PC-9 (cell line): Measurements from ENCODE around the gene MOK. TPM values are rescaled to one million over a fixed set of nuclear protein-coding genes. Genes with fewer than 3 reads are reported as not detected.
A peak's percentile ranks its signal among the peaks of the same experiment; 100 is the strongest.

Experiments used
- BruUV-seq: library from RNA; stranded (reverse); fragments of 400-500 nt; replicated peaks from 2 replicates; lab custom pipeline; 2021; lab: Mats Ljungman, UMichigan
- CTCF ChIA-PET: fragments of 300-600 bp; sonication (Branson Sonifier 250); formaldehyde crosslinking; loops from one replicate; lab custom pipeline; 2022; ENCODE audit warnings: antibody characterized with exemption; lab: Charles Lee
- POLR2A ChIA-PET: fragments of 300-600 bp; sonication (Branson Sonifier 250); formaldehyde crosslinking; loops from one replicate; lab custom pipeline; 2022; ENCODE audit warnings: antibody characterized with exemption; ENCODE audit not compliant: unreplicated experiment; lab: Charles Lee
- DNase-seq, 2 experiments: peaks; one replicate each; pipeline versions ENCODE4 v3.0.0 to v3.0.0-alpha.2; 2015 to 2022; ENCODE audit warnings: mixed read lengths in 1 of 2
- H2AFZ ChIP-seq: fragments of 200-600 bp; sonication (generic); 2 replicates; pipeline ENCODE4 v1.8.1; 2017; ENCODE audit warnings: antibody characterized with exemption
- H3F3A ChIP-seq: fragments of 200-600 bp; sonication (generic); 2 replicates; pipeline ENCODE4 v1.8.1; 2017; ENCODE audit warnings: antibody characterized with exemption, mild to moderate bottlenecking, low read depth; ENCODE audit not compliant: insufficient read depth
- H3K27ac ChIP-seq: fragments of 200-600 bp; sonication (generic); 2 replicates; pipeline ENCODE4 v1.6.1; 2016; ENCODE audit warnings: mixed run types
- H3K27me3 ChIP-seq: fragments of 200-600 bp; sonication (generic); 2 replicates; pipeline ENCODE4 v1.6.1; 2016; ENCODE audit warnings: low read depth, mixed run types; ENCODE audit not compliant: insufficient read depth
- H3K36me3 ChIP-seq: fragments of 200-600 bp; sonication (generic); 2 replicates; pipeline ENCODE4 v1.6.1; 2016; ENCODE audit warnings: low read depth, mixed run types
- H3K4me1 ChIP-seq: fragments of 200-600 bp; sonication (generic); replicated peaks from 2 replicates; pipeline ENCODE4 v1.6.1; 2016; ENCODE audit warnings: mixed run types; ENCODE audit not compliant: insufficient read depth
- H3K4me2 ChIP-seq: fragments of 200-600 bp; sonication (generic); 2 replicates; pipeline ENCODE4 v1.6.1; 2017; ENCODE audit warnings: mixed run types
- H3K4me3 ChIP-seq: fragments of 200-600 bp; sonication (generic); 2 replicates; pipeline ENCODE4 v1.6.1; 2016; ENCODE audit warnings: mixed run types
- H3K79me2 ChIP-seq: fragments of 200-600 bp; sonication (generic); 2 replicates; pipeline ENCODE4 v1.6.1; 2017; ENCODE audit warnings: low read depth, mixed run types
- H3K9me2 ChIP-seq: fragments of 200-600 bp; sonication (generic); 2 replicates; pipeline ENCODE4 v1.8.1; 2017; ENCODE audit warnings: mild to moderate bottlenecking; ENCODE audit not compliant: insufficient read depth
- H3K9me3 ChIP-seq: fragments of 200-600 bp; sonication (generic); 2 replicates; pipeline ENCODE4 v1.8.1; 2016; ENCODE audit warnings: low read depth; ENCODE audit not compliant: insufficient read depth
- H4K20me1 ChIP-seq: fragments of 200-600 bp; sonication (generic); 2 replicates; pipeline ENCODE4 v1.8.1; 2017; ENCODE audit not compliant: insufficient read depth
- CTCF ChIP-seq: fragments of 200-600 bp; sonication (generic); conservative IDR thresholded peaks from 2 replicates; pipeline ENCODE4 v1.6.1; 2017; ENCODE audit warnings: mixed run types, antibody characterized with exemption, mild to moderate bottlenecking, moderate library complexity
- EZH2 ChIP-seq: fragments of 200-600 bp; sonication (generic); IDR thresholded peaks from 2 replicates; pipeline ENCODE4 v1.8.0; 2017; ENCODE audit warnings: antibody characterized with exemption, low read depth
- intact Hi-C: fragments of 100-400 bp; cut with micrococcal nuclease; formaldehyde crosslinking; loops from one replicate; pipeline ENCODE4 v1.10.0; 2022; ENCODE audit not compliant: unreplicated experiment
- total RNA-seq: library from RNA; stranded (reverse); gene quantifications from 2 replicates; pipeline ENCODE4 v1.2.3, GENCODE V29; 2021

Gene MOK
- total RNA-seq, 1 experiment from 2014 or later, result 74.3 TPM

GRCh38 chr14:102215071-102215470, 89.9 kb downstream of the MOK start:
- Histone ChIP-seq H3K4me3 (no peak overlapping the region), H3K9me2 (no peaks in the 10 kb centered on the region), H3F3A (peaks cover 5% of the 10 kb centered on the region; the same call in 1 of the 2 replicates), H3K9me3 (no peaks in the 10 kb centered on the region), H2AFZ (no peak overlapping the region), H3K27ac (no peak overlapping the region), H3K4me2 (no peak overlapping the region), H3K4me1 (peaks cover 4% of the 10 kb centered on the region), H3K27me3 (no peaks in the 10 kb centered on the region), H3K36me3 (peaks cover 5% of the 10 kb centered on the region), H4K20me1 (peaks cover 10% of the 10 kb centered on the region; the same call in 1 of the 2 replicates), H3K79me2 (peaks cover 20% of the 10 kb centered on the region)
- ChIA-PET POLR2A (interaction anchor here (0.5 kb wide), 1 partner anchor 9 kb away, joined by 4 read pairs; no protein-coding TSS in a partner anchor), CTCF (interaction anchor here (0.6 kb wide), 1 partner anchor 118 kb away, joined by 4 read pairs; no protein-coding TSS in a partner anchor)
- no peak for DNase-seq
- TF ChIP-seq CTCF (no peak), EZH2 (no peak)
- intact Hi-C loops, result no loop called here
- BruUV-seq, result no TSS peak

GRCh38 chr14:102213984-102214658, 90.8 kb downstream of the MOK start:
- Histone ChIP-seq H3K27ac (no peak overlapping the region), H3K27me3 (no peaks in the 10 kb centered on the region), H3K4me3 (no peak overlapping the region), H3K9me2 (no peaks in the 10 kb centered on the region), H3K9me3 (no peaks in the 10 kb centered on the region), H3K79me2 (peaks cover 16% of the 10 kb centered on the region; the same call in 1 of the 2 replicates), H2AFZ (no peak overlapping the region), H4K20me1 (peaks cover 10% of the 10 kb centered on the region; the same call in 1 of the 2 replicates), H3K4me1 (no peaks in the 10 kb centered on the region), H3F3A (peaks cover 5% of the 10 kb centered on the region; the same call in 1 of the 2 replicates), H3K36me3 (peaks cover 13% of the 10 kb centered on the region), H3K4me2 (no peak overlapping the region)
- no peak for DNase-seq
- BruUV-seq, result no TSS peak
- POLR2A ChIA-PET, result no interaction called here
- CTCF ChIA-PET, result interaction anchor here (0.6 kb wide), 1 partner anchor 21 kb away, joined by 6 read pairs; no protein-coding TSS in a partner anchor
- intact Hi-C loops, result no loop called here
- TF ChIP-seq CTCF (peak; percentile 56), EZH2 (no peak)

GRCh38 chr14:102213470-102213869, 91.5 kb downstream of the MOK start:
- Histone ChIP-seq H3K79me2 (peaks cover 16% of the 10 kb centered on the region; the same call in 1 of the 2 replicates), H3K4me2 (no peak overlapping the region)

More at GRCh38 chr14:102213470-102213869, 91.5 kb downstream of the MOK start:
- Histone ChIP-seq H3K36me3 (peaks cover 13% of the 10 kb centered on the region), H3K9me3 (no peaks in the 10 kb centered on the region), H3K4me1 (no peaks in the 10 kb centered on the region), H3K27me3 (no peaks in the 10 kb centered on the region), H3F3A (peaks cover 2% of the 10 kb centered on the region; the same call in 1 of the 2 replicates), H3K27ac (0 out of 2 replicates have a peak overlapping the region, but pooled peaks have one; percentile 2), H3K4me3 (no peak overlapping the region), H4K20me1 (peaks cover 10% of the 10 kb centered on the region; the same call in 1 of the 2 replicates), H3K9me2 (no peaks in the 10 kb centered on the region), H2AFZ (no peak overlapping the region)
- TF ChIP-seq EZH2 (no peak), CTCF (no peak)
- CTCF ChIA-PET, result interaction anchor here (0.9 kb wide), 1 partner anchor 52 kb away, joined by 3 read pairs; no protein-coding TSS in a partner anchor
- no peak for DNase-seq
- intact Hi-C loops, result no loop called here
- no TSS peak for BruUV-seq
- POLR2A ChIA-PET, result interaction anchor here (0.6 kb wide), 1 partner anchor 103 kb away, joined by 9 read pairs; no protein-coding TSS in a partner anchor
